HUES6 (cell line): Measurements from ENCODE around the gene NME7.
"Not testable (repeated sequence)": the region's sequence is repeated elsewhere in the genome, so short reads cannot be mapped to it uniquely, and the experiment has no call there.

Experiments
- H3K27ac ChIP-seq: 2 replicates; pipeline ENCODE4 v1.7.0; 2013; ENCODE audit warnings: low read depth, mild to moderate bottlenecking, low read length, inconsistent platforms
- H3K27me3 ChIP-seq: 2 replicates; pipeline ENCODE4 v1.6.1; 2013; ENCODE audit warnings: low read length; ENCODE audit not compliant: control insufficient read depth, insufficient read depth
- H3K36me3 ChIP-seq: 2 replicates; pipeline ENCODE4 v1.6.1; 2013; ENCODE audit warnings: low read length; ENCODE audit not compliant: control insufficient read depth, insufficient read depth
- H3K4me1 ChIP-seq: 2 replicates; pipeline ENCODE4 v1.6.1; 2013; ENCODE audit warnings: low read length; ENCODE audit not compliant: control insufficient read depth, insufficient read depth
- H3K4me3 ChIP-seq: 2 replicates; pipeline ENCODE4 v1.5.1; 2013; ENCODE audit warnings: low read depth, low read length
- H3K9ac ChIP-seq: one replicate; pipeline ENCODE4 v1.6.1; 2013; ENCODE audit warnings: mild to moderate bottlenecking, low read length
- H3K9me3 ChIP-seq: 2 replicates; pipeline ENCODE4 v1.6.1; 2013; ENCODE audit warnings: low read depth, low read length; ENCODE audit not compliant: control insufficient read depth, insufficient read depth

Gene NME7

GRCh38 chr1:169342096-169342495 is 25.5 kb downstream of the NME7 start:
- H3K27me3 ChIP-seq, H3K4me3 ChIP-seq, H3K4me1 ChIP-seq, H3K27ac ChIP-seq, H3K36me3 ChIP-seq, H3K9ac ChIP-seq: not testable (repeated sequence)
- peaks cover 15% of the 10 kb centered on the region for H3K9me3 ChIP-seq

- H3K4me3 ChIP-seq, result no peak overlapping the region
- H3K9me3 ChIP-seq, result peaks cover 15% of the 10 kb centered on the region
- no peaks in the 10 kb centered on the region for H3K27me3 ChIP-seq
- H3K36me3 ChIP-seq, result no peaks in the 10 kb centered on the region
- no peak overlapping the region for H3K9ac ChIP-seq
- no peaks in the 10 kb centered on the region for H3K4me1 ChIP-seq
- no peak overlapping the region for H3K27ac ChIP-seq
Measured at GRCh38 chr1:169340882-169341281, 26.7 kb downstream of the NME7 start.

GRCh38 chr1:169339773-169340172 is 27.8 kb downstream of the NME7 start:
- H3K36me3 ChIP-seq, result no peaks in the 10 kb centered on the region
- H3K27ac ChIP-seq, result no peak overlapping the region
- H3K9ac ChIP-seq, result no peak overlapping the region
- H3K4me3 ChIP-seq, result no peak overlapping the region
- H3K27me3 ChIP-seq, result no peaks in the 10 kb centered on the region
- no peaks in the 10 kb centered on the region for H3K4me1 ChIP-seq
- peaks cover 15% of the 10 kb centered on the region for H3K9me3 ChIP-seq

- Histone ChIP-seq H3K4me1 (no peaks in the 10 kb centered on the region), H3K27me3 (no peaks in the 10 kb centered on the region), H3K27ac (no peak overlapping the region), H3K36me3 (no peaks in the 10 kb centered on the region), H3K4me3 (no peak overlapping the region), H3K9me3 (peaks cover 15% of the 10 kb centered on the region), H3K9ac (no peak overlapping the region)
Measured at GRCh38 chr1:169338617-169339016, 29.0 kb downstream of the NME7 start.

- H3K36me3 ChIP-seq, H3K27me3 ChIP-seq, H3K4me1 ChIP-seq, H3K27ac ChIP-seq, H3K4me3 ChIP-seq, H3K9ac ChIP-seq: not testable (repeated sequence)
- peaks cover 14% of the 10 kb centered on the region for H3K9me3 ChIP-seq
Measured at GRCh38 chr1:169336947-169337715, 30.5 kb downstream of the NME7 start.

- H3K27me3 ChIP-seq, H3K4me3 ChIP-seq, H3K27ac ChIP-seq, H3K9me3 ChIP-seq, H3K36me3 ChIP-seq, H3K4me1 ChIP-seq, H3K9ac ChIP-seq: not testable (repeated sequence)
Measured at GRCh38 chr1:169334727-169335126, 32.9 kb downstream of the NME7 start.

- no peak overlapping the region for H3K9ac ChIP-seq
- H3K9me3 ChIP-seq, result peaks cover 4% of the 10 kb centered on the region; the same call in 1 of the 2 replicates
- no peaks in the 10 kb centered on the region for H3K27me3 ChIP-seq
- no peaks in the 10 kb centered on the region for H3K4me1 ChIP-seq
- no peak overlapping the region for H3K4me3 ChIP-seq
- no peaks in the 10 kb centered on the region for H3K36me3 ChIP-seq
- no peak overlapping the region for H3K27ac ChIP-seq
Measured at GRCh38 chr1:169330927-169331326, 36.7 kb downstream of the NME7 start.

- Histone ChIP-seq H3K4me3 (no peak overlapping the region), H3K9ac (no peak overlapping the region), H3K36me3 (no peaks in the 10 kb centered on the region), H3K27ac (no peak overlapping the region), H3K9me3 (peaks cover 4% of the 10 kb centered on the region; the same call in 1 of the 2 replicates), H3K27me3 (no peaks in the 10 kb centered on the region), H3K4me1 (peaks cover 7% of the 10 kb centered on the region; the same call in 1 of the 2 replicates)
Measured at GRCh38 chr1:169329383-169329782, 38.2 kb downstream of the NME7 start.

GRCh38 chr1:169327875-169328274 is 39.7 kb downstream of the NME7 start:
- peaks cover 9% of the 10 kb centered on the region; the same call in 1 of the 2 replicates for H3K4me1 ChIP-seq
- no peaks in the 10 kb centered on the region for H3K27me3 ChIP-seq
- H3K36me3 ChIP-seq, result no peaks in the 10 kb centered on the region
- no peak overlapping the region for H3K27ac ChIP-seq
- H3K9ac ChIP-seq, result no peak overlapping the region
- H3K4me3 ChIP-seq, result no peak overlapping the region
- peaks cover 4% of the 10 kb centered on the region; the same call in 1 of the 2 replicates for H3K9me3 ChIP-seq

- Histone ChIP-seq H3K27ac (no peak overlapping the region), H3K9ac (no peak overlapping the region), H3K4me3 (no peak overlapping the region), H3K4me1 (peaks cover 9% of the 10 kb centered on the region; the same call in 1 of the 2 replicates), H3K27me3 (no peaks in the 10 kb centered on the region), H3K36me3 (no peaks in the 10 kb centered on the region), H3K9me3 (peaks cover 4% of the 10 kb centered on the region; the same call in 1 of the 2 replicates)
Measured at GRCh38 chr1:169326956-169327268, 40.7 kb downstream of the NME7 start.

- Histone ChIP-seq H3K27ac (no peak overlapping the region), H3K27me3 (no peaks in the 10 kb centered on the region), H3K36me3 (no peaks in the 10 kb centered on the region), H3K4me1 (peaks cover 9% of the 10 kb centered on the region; the same call in 1 of the 2 replicates), H3K9me3 (peaks cover 4% of the 10 kb centered on the region; the same call in 1 of the 2 replicates), H3K9ac (no peak overlapping the region), H3K4me3 (no peak overlapping the region)
Measured at GRCh38 chr1:169326261-169326955, 41.2 kb downstream of the NME7 start.
